SIG-M5 treated with dmso at 0.1 percent for 504 hours (cell line): ENCODE results near the gene SLC23A2.
"Not testable (repeated sequence)": the region's sequence is repeated elsewhere in the genome, so short reads cannot be mapped to it uniquely, and the experiment has no call there.

Source experiments
- DNase-seq: peaks from one replicate; lab custom pipeline; 2025; ENCODE audit not compliant: unreplicated experiment; lab: John Stamatoyannopoulos, UW

Gene SLC23A2

DNA sequence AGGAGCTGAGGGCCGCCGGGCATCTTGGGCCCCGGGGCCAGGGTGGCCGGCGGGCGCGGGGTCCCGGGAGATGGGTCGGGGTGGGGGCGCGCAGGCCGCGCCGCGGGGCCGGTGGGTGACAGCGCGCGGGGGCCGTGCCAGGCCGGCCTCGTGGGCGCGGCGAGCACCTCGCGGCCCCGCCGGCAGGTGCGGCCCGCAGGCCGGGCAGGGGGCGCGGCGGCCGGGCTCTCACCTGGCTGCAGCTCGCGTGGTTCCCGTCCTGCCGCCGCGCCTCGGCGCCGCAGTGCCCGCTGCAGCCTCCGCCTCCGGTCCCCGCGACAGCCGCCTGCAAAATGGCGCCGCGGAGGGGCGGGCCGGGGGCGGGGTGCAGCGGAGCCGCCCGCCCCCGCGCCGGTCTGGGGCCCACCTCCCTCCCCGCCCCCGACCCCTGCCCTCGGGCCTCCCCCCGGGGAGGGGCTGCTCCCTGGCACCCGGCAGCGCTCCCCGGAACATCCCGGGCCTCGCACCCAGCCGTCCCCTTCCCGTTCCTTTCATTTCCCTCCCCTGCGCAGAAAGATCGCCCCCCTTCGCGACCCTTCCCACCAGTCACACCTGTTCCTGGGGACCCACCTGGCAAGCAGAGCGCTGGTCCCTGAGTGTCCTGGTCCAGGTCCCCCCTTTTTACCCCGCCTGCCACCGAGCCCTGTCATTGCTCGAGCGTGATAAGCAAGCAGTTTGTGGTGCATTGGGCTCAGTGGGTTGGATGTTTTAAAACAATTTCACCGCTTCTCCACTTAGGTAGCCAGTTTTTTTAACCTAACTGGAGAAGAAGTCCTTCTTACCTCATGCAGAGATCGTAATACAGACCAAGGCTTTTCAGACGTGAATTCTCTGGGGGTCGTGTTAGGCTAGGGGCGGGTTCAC, at the start of gene SLC23A2:
Gene SLC23A2 (minus strand): TSS at position 337 of the 903 bp plus-strand sequence. CDS start 68,948 bp downstream, outside the sequence.
- no peak for DNase-seq

DNA sequence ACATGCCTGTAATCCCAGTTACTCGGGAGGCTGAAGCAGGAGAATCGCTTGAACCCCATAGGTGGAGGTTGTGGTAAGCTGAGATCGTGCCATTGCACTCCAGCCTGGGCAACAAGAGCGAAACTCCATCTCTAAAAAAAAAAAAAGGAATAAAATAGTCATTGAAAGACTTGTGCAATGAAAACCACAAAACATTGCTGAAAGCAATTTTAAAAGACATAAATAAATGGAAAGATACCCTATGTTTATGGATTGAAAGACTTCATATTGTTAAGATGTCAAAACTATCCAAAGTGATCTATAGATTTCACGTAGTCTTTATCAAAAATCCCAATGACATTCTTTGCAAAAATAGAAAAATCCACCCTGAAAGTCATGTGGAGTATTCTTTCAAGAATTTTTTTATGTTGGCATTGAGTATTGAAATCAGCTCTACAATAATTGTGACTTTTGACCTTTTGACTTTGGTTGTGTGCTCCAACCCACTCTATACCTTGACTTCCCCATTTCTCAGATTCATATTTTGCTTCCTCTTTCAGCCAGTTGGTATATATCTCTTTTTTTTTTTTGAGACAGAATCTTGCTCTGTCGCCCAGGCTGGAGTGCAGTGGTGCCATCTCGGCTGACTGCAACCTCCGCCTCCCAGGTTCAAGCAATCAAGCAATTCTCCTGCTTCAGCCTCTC, 45.5 kb upstream of the SLC23A2 start:
- peak; percentile 93 for DNase-seq

DNA sequence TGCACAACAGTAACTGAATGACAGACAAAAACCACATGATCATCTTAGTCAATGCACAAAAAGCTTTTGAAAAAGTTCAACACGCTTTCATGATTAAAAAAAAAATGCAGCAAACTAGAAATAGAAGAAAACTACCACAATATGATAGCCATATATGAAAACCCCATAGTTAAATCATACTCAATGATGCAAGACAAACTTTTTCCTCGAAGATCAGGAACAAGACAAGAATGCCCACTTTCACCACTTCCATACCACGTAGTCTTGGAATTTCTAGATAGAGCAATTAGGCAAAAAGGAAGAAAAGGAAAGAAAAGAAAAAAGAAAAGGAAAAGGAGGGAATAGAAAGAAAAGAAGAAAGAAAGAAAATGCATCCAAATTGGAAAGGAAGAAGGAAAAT, 44.6 kb upstream of the SLC23A2 start:
- DNase-seq = no peak

DNA sequence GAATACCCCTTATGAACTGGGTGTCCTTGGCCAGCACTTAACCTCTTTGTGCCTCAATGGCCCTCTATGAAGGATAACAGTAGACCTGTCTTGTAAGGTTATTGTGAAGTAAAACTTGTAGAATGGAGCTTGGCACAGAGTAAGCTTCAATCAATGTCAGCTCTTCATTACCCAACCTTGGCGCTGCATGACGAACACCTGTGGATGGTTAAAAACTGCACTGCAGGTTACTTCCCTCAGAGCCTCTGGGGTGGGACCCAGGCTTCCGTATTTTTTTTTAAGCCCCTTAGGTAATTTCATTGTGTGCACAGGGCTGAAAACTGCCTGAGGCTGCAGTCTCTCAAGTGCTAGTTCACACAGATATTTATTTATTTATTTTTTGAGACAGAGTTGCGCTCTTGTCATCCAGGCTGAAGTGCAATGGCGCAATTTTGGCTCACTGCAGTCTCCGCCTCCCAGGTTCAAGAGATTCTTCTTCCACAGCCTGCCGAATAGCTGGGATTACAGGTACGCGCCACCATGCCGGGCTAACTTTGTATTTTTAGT, 42.8 kb upstream of the SLC23A2 start:
- no peak for DNase-seq

DNA sequence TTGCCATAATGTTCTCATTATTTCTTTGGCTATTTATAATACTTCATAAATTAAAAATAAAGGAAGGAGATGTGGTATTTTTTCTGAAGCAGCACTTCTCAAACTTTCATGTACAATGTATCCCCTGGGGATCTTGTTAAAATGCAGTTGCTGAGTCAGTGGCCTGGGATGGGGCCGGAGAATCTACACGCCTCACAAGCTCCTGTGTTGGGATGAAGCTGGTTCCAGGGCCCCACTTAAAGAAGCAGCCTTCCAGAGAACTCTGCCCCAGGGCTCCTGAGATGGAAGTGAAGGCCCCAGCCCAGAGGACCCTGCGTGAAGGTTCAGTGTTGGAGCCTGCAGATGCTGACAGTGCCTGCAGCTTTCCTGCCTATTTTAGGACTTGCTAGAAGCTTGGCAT, 40.1 kb upstream of the SLC23A2 start:
- DNase-seq = no peak

DNA sequence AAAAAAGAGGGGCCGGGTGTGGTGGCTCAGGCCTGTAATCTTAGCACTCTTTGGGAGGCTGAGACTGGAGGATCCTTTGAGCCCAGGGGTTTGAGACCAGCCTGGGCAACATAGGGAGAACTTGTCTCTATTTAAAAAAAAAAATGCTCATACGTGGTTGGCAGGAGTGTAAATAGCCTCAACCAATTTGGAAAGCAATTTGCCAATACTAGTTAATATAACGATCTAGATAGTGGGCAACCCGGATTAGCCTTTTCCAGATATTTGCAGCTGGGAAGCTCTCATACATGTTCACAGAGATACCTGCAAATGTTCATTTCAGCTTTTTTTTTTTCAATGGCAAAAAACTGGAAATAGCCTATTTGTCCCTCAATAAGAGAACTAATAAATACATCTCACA, 39.0 kb upstream of the SLC23A2 start:
- no peak for DNase-seq

DNA sequence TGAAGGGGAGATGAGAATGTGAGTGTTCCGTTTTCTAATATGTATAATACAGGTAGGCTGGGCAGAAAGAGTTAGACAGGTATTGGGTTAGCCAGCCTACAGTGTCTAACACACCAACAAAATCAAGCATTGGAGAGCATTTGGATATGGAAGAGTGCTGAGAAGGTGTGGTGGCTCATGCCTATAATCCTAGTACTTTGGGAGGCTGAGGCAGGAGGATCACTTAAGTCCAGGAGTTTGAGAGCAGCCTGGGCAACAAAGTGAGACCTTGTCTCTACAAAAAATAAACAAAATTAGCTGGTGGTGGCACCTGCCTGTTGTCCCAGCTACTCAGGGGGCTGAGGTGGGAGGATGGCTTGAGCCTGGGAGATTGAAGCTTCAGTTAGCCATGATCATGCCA, 38.6 kb upstream of the SLC23A2 start:
- no peak for DNase-seq

DNA sequence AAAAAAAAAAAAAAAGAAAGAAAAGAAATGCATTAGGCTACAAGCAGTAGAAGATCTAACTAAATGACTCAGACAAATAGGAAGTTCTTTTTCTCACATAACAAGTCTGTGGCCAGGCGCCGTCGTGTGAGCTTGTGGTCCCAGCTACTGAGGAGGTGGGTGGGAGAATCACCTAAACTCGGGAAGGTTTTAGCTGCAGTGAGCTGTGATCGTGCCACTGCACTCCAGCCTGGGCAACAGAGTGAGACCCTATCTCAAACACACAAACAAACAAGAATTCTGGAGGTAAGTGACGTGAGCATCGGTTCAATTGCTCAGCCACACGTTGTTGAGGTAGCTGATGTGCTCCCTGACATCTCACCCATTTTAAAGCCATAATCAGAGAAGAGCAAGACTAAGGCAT, 37.9 kb upstream of the SLC23A2 start:
- DNase-seq = no peak

DNA sequence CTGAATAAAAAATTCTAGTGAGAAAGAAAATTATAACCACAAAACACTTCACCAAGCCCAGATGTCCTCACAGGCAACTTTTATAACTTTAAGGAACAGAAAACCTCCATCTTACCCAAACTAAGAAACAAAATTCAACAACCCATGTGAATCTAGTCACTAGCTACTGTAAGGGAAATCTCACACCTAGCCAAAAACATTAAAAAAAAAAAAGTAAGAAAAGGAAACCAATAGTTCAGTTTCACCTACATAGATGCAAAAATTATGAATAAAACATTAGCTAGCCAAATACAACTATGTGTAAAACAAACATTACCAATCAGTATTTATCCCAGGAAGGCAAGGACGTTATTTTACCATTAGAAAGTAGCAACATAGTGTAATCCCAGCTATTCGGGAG, 35.5 kb upstream of the SLC23A2 start:
- DNase-seq = no peak

DNA sequence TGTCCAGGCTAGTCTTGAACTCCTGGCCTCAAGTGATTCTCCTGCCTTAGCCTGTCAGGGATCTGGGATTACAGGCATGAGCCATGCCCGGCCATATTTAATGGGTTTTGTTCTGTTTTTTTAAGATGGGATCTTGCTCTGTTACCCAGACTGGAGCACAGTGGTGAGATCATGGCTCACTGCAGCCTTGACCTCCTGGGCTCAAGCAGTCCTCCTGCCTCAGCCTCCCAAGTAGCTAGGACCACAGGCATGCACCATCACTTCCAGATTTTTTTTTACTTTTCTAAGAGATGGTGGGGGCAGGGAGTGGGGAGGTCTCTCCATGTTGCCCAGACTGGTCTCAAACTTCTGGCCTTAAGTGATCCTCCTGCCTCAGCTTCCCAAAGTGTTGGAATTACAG, 34.2 kb upstream of the SLC23A2 start:
- DNase-seq = not testable (repeated sequence)

DNA sequence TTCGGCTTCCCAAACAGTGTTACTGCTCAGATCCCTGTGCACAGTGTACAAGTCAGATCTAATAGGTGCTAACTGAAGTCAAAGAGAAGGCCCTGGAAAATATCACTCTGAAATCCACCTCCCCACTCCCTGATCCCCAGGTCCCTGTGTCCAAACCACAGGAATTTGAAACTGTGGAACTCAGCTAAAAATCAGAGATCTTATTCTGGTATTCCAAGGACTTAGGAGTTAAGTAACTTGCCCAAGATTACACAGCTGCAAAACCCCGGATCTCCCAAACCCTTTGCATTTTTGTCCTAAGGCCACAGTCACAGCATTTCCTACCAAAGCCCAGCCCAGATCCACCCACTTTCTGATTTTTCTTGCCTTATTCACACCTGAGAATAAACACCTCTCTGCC, 32.3 kb upstream of the SLC23A2 start:
- DNase-seq = no peak

DNA sequence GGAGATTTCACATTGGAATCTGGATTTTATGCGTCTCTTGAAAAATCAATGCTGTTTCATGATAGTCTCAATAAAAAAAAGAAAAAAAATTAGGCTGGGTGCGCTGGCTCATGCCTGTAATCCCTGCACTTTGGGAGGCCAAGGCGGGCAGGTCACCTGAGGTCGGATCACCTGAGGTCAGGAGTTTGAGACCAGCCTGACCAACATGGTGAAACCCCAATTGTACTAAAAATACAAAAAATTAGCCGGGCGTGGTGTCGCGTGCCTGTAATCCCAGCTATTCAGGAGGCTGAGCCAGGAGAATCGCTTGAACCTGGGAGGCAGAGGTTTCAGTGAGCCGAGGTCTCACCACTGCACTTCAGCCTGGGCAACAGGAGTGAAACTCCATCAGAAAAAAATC, 30.4 kb upstream of the SLC23A2 start:
- not testable (repeated sequence) for DNase-seq

DNA sequence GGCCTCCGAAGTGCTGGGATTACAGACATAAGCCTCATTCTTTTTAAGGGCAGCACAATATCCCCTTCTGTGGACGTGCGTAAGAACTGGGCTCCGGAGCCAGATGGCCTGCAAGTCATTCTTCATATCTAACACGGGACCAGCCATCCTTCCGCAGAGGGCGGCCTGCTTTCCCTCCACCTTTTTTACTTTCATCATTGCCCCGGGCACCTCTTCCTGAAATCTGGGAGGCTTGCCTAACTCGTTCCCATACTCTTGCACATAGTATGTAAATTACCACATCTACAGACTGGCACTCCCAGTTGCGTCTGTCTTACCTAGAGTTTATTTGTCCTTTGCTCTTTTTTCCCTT, 29.9 kb upstream of the SLC23A2 start:
- DNase-seq = no peak

DNA sequence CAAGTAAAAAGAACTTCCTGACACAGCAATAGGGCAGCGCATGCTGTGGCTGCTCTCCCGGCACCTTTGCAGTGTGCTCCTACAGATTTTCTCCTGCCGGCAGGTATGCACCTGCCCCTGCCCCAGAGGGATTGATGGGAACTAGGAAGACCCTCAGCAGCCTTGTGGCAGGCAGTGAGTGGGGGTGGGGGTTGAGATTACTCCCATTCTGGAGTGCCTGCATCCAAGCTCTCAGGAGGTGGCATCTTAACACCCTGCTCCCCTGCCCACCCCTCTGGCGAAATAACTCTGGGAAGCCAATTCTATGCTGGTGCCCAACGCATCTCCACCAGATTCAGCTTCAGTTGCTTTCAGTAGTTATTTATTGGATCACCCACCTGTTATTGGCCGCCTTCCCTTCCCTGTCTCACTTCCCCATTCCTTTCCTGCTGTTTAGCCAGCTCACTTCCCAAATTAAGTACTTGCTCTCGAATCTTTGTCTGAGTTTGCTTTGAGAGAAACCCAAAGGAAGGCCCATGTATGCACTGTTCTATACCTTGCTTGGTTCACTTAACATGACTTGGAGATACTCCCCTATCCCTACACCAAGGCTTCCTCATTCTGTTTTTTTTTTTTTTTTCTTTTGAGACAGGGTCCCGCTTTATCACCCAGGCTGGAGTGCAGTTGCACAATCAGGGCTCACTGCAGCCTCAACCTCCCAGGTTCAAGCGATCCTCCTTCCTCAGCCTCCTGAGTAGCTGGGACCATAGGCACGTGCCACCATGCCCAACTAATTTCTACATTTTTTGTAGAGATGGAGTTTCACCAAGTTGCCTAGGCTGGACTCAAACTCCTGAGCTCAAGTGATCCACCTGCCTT, 29.3 kb upstream of the SLC23A2 start:
- DNase-seq = peak; percentile 58

DNA sequence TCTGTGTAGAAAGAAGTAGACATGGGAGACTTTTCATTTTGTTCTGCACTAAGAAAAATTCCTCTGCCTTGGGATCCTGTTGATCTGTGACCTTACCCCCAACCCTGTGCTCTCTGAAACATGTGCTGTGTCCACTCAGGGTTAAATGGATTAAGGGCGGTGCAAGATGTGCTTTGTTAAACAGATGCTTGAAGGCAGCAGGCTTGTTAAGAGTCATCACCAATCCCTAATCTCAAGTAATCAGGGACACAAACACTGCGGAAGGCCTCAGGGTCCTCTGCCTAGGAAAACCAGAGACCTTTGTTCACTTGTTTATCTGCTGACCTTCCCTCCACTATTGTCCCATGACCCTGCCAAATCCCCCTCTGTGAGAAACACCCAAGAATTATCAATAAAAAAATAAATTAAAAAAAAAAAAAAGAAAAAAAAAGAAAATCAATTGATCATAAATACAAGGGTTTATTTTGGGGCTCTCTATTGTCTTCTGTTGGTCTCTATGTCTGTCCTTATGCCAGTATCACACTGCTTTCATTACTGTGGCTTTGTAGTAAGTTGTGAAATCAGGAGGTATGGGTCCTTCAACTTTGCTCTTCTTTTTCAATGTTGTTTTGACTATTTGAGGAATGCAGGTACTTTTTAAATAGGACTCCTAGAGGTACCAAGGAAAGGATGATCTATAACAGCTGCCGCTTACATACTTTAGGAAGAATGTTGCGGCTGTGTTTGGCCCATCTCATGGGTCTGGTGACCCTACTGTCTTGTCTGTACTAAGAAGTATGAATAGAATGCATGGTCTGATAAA, 27.1 kb upstream of the SLC23A2 start:
- not testable (repeated sequence) for DNase-seq

DNA sequence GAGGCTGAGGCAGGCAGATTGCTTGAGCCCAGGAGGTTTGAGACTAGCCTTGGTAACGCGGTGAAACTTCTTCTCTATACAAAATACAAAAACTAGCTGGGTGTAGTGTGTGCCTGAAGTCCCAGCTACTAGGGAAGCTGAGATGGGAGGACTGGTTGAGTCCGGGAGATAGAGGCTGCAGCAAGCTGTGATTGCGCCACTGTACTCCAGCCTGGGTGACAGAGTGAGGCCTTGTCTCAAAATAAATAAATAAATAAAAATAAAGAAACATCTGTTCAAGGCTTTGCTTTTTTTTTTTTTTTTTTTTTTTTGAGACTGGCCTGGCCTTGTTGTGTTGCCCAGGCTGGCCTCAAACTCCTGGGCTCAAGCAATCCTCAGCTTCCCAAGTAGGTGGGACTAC, 23.7 kb upstream of the SLC23A2 start:
- DNase-seq = no peak

DNA sequence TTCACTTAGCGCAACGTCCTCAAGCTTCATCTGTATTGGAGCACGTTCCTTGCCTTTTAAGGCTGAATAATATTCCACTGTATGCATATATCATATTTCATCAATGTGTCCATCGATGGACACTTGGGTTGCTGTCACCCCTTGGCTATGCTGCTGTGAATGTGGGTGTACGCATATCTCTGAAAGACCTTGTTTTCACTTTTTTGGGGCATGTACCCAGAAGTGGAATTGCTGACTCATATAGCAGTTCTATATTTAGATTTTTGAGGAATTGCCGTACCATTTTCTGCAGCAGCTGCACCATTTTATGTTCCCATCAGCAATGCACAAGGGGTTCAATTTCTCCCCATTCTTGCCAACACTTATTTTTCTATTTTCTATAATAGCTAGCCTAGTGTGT, 22.8 kb upstream of the SLC23A2 start:
- no peak for DNase-seq

DNA sequence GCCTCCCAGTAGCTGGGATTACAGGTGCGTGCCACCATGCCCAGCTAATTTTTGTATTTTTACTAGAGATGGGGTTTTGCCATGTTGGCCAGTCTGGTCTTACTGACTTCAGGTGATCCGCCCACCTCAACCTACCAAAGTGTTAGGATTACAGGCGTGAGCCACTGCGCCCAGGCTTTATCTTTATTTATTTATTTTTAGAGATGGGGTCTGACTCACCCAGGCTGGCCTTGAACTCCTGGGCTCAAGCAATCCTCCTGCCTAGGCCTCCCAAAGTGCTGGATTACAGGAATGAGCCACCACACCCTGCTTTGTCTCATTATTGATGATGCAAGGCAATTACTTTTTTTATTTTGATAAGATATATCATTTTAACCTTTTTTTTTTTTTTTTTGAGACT, 21.9 kb upstream of the SLC23A2 start:
- not testable (repeated sequence) for DNase-seq

DNA sequence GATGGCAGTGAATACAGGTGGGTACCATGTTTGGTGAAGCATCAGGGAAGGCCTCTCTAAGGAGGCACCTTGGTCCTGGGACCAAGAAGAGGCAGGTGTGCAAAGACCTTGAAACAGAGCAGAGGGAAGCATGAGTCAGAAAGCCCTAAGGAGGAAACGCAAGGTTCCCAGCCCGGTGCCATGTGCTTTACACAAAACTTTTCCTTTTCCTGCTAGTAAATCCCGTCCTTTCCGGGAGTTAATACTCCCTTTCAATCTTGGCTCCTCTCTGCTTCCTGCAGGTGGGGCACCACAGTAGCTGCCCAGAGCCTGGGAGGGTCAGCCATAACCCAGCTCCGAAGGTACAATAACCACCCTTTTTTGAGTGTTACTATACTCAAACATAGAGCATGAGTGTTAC, 19.4 kb upstream of the SLC23A2 start:
- DNase-seq = no peak

DNA sequence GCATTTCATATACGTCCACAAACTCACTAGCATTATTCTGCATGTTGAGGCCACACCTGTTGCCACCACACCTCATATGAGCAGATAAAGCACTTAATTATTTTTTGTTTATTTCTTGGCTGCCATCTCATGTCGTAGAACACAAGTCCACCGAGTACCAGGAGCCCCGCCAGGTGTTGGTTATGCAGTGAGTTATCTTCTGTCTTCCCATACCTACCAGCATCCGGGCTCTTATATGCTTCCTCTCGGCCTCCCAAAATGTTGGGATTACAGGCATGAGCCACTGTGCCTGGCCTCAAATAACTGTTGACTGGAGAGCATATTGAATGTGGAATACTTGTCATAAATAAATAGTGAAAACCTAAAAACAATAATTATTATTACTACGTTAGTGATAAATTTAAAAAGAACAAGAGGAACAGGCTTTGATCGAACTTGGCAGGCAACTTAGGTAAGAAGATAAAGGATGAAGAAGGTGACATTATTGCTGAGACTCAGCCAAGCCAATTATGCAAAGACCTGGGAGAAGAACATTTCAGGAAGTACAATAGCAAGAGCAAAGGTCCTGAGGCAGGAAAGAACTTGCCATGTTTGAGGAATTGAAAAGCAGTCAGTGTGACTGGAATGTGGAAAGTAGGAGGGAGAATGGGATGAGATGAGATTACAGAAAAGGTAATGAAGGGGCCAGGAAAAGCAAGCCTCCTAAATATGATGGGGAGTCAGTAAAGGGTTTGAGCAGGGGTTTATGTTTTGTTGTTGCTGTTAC, 12.6 kb upstream of the SLC23A2 start:
- no peak for DNase-seq
